Skeletal muscle cell (primary cell): ENCODE results near the gene PTPRD.

Experiments
- DNase-seq: peaks from one replicate; pipeline ENCODE4 v3.0.0-alpha.2; 2010; ENCODE audit warnings: low read depth
- H3K4me3 ChIP-seq: 2 replicates; pipeline ENCODE4 v1.5.1; 2011; ENCODE audit warnings: low read depth, mild to moderate bottlenecking, control low read depth, low read length, moderate library complexity

The PTPRD gene

GRCh38 chr9:9603345-9603744 is 1009.5 kb downstream of the PTPRD start:
- no peak overlapping the region for H3K4me3 ChIP-seq
- DNase-seq: no peak

- DNase-seq: no peak
- no peak overlapping the region for H3K4me3 ChIP-seq
These were observed 1014.1 kb downstream of the PTPRD start for GRCh38 chr9:9598723-9599122.

DNA sequence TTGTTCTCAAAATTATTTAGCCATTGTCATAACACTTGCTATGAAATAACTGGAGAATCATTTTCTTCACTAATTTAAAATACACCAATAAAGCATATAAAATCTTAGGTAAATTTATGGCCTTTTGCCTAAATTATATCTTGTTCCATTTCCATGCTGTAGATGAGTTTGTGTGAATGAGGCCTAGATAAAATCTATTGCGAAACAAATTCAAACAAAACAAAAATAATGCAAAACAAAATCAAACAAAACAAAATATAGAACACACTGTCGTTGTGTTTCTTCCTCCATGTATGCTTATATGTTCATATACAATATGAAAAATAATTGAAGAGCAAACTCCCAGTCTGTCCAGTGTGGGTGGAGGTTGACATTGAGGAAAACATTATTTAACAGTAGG is 1020.7 kb downstream of the PTPRD start:
- DNase-seq: no peak

GRCh38 chr9:9585920-9586319 is 1026.9 kb downstream of the PTPRD start:
- DNase-seq: no peak
- H3K4me3 ChIP-seq: no peak overlapping the region

More for the DNA sequence above, 1020.7 kb downstream of the PTPRD start:
- no peak overlapping the region for H3K4me3 ChIP-seq

GRCh38 chr9:9574080-9574479 is 1038.7 kb downstream of the PTPRD start:
- no peak for DNase-seq
- no peak overlapping the region for H3K4me3 ChIP-seq

DNA sequence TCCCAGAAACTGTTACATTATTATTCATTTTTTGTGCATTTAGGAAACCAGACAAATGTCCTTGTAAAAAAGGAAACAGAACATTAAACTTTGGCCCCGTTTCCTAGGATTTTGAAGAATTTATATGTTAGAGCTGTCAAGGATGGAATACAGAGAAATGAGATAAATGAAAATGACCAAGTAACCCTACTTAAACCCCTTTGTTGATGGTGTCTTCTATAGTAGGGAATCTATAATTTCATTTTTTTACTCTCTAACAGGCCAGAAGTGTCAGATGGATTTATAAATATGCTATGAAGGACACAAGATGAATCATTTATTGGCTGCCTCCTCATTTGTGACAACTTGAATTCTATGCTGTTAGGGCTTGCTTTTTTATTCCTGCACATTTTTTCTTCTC is 1047.1 kb downstream of the PTPRD start:
- no peak for DNase-seq
- no peak overlapping the region for H3K4me3 ChIP-seq

- no peak overlapping the region for H3K4me3 ChIP-seq
These were observed 1049.0 kb downstream of the PTPRD start for GRCh38 chr9:9563817-9564216.

DNA sequence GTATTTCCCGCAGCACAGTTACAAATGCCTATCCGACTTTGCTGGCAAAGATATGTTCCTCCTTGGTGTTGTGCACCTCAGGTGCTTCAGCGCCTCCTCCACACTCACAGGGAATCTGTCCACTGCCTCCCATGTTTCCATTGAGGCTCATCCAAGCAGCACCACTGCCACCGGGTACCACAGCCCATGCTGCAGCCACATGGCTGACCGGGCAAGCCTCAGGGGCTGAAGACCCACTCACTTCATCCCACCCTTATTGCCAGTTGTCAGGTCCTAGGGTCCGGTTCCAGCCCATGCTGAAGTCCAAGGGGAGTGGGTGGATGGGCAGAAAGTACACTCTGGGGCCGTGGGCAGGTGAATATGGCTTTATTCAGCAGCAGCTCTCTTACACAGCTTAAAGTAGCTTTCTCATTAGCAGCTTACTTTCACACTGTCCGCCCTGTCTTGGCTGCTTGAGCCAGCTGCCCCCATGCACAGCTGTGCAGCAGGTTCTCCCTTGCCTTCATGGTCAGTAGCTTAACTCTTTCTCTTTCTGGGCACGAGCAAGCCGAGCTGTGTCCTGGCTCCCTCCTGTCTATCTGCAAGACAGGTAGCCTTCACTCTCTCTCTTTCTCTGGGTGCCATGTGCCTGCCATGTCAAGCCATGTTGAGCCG is 1052.3 kb downstream of the PTPRD start:
- DNase-seq: no peak
- no peak overlapping the region for H3K4me3 ChIP-seq

More at GRCh38 chr9:9563817-9564216, 1049.0 kb downstream of the PTPRD start:
- DNase-seq: no peak

GRCh38 chr9:9558907-9559306 is 1053.9 kb downstream of the PTPRD start:
- H3K4me3 ChIP-seq: no peak overlapping the region
- no peak for DNase-seq

DNA sequence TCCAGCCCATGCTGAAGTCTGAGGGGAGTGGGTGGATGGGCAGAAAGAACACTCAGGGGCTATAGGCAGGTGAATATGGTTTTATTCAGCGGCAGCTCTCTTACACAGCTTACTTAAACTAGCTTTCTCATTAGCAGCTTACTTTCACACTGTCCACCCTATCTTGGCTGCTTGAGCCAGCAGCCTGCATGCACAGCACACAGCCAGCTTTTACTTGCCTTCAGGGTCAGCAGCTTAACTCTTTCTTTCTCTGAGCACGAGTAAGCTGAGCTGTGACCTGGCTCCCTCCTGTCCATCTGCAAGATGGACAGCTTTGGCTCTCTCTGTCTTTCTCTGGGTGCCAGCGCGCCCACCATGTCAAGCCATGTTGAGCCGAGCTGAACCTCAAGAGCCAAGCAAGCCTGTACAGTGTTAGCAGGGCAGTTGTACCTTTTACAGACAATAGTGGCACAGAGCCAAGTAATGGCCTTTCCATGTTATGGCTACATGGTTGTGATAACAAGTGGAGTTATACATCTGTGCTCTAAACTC is 1054.9 kb downstream of the PTPRD start:
- no peak overlapping the region for H3K4me3 ChIP-seq
- DNase-seq: no peak

- DNase-seq: no peak
- no peak overlapping the region for H3K4me3 ChIP-seq
These were observed 1055.7 kb downstream of the PTPRD start for GRCh38 chr9:9556865-9557803.

- no peak overlapping the region for H3K4me3 ChIP-seq
- DNase-seq: no peak
These were observed 1060.1 kb downstream of the PTPRD start for GRCh38 chr9:9552665-9553064.

DNA sequence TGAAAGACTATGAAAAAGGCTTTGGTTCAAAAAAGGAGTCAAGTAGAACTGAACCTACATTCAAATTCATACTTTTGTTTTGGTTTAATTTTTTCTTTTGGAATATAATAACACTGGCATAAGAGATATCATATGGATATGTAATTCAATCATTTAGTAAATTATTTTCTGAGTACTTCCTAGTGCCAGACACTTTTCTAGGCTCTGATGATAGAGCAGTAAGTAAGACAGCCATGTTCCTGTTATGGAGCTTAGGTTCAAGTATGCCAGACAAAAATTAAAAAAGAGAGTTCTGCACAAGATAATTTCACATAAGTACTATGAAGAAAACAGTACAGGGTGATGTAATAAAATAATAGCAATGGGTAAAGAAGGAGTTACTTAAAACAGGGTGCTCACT is 1074.0 kb downstream of the PTPRD start:
- DNase-seq: no peak
- no peak overlapping the region for H3K4me3 ChIP-seq

DNA sequence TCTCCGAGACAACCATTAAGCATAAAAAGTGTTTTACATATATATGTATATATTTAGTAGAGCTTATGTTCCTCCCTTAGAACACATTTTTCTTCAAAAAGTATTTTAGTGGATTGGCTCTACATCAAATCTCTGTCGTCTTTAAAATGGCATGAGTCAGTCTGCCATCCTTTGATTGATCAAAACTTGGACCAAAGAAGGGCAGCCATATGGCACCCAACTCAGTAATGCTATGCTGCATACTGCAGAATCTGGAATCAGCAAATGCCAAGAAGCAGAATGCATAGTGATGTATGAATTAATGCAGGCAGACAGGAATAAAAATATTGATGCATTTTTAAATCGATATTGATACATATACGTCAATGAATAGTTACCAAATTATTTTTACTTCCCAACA is 1074.4 kb downstream of the PTPRD start:
- DNase-seq: no peak

GRCh38 chr9:9536523-9536922 is 1076.3 kb downstream of the PTPRD start:
- no peak for DNase-seq

More for the DNA sequence above, 1074.4 kb downstream of the PTPRD start:
- H3K4me3 ChIP-seq: no peak overlapping the region

GRCh38 chr9:9523476-9524139 is 1089.2 kb downstream of the PTPRD start:
- H3K4me3 ChIP-seq: no peak overlapping the region
- no peak for DNase-seq

More at GRCh38 chr9:9536523-9536922, 1076.3 kb downstream of the PTPRD start:
- no peak overlapping the region for H3K4me3 ChIP-seq

DNA sequence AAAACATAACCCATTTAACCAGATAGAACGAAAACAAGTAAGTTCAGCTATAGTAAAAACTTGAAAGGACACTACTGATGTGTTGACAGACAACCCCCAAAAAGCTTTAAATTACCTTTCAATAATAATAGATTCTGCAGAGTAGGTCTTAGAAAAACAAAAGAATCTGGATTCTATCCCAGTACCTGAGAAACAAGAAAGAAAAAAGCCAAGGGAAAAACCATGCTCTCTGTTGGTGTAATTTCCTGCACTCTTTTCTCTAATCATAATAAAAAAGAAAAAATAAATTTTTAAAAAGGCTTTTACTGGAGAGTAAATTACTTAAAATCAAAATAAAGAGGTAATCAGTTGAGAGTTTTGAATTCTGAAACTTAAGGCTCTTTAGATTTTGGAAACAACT is 1090.4 kb downstream of the PTPRD start:
- no peak for DNase-seq
- H3K4me3 ChIP-seq: no peak overlapping the region

DNA sequence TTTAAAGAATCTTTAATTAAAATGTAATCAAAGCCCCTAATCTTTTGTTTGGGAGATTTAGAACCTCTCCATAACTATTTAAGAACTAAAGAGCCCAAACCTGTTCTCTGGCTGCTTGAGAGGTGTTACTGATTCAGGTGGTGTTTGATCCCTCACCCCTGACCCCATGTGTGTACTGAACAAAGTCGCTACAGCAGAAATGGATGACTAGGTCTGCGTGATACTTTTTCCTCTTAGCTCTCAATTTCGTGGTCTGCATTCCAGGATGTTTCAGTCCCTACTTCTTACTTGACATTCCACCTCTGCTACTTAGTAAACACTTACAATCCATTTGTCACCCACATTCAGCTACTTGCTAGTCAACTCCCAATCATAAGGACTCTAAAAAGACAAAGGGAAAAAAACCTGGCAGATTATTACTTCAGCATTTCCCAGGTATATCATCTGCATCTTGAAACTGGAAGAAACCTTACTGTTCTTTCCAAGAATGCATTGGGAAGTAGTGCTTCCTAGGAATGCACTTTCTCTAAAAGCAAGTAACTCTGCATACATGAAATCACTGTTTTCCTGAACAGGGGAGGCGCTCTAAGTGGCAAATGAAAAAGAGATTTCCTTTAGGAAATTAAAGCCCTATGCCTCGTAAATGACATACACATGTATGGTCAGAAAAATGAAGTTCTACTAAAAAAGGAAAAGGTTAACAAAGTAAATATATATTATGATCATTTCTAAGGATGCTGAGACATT is 1091.6 kb downstream of the PTPRD start:
- no peak overlapping the region for H3K4me3 ChIP-seq
- DNase-seq: no peak

GRCh38 chr9:9504869-9505268 is 1107.9 kb downstream of the PTPRD start:
- H3K4me3 ChIP-seq: no peak overlapping the region
- no peak for DNase-seq
